Panc1 (cell line): ENCODE results near the gene GLIPR1.
"Not testable (repeated sequence)": the region's sequence is repeated elsewhere in the genome, so short reads cannot be mapped to it uniquely, and the experiment has no call there.

Experiments used
- POLR2AphosphoS5 ChIP-seq: IDR thresholded peaks from 2 replicates; pipeline ENCODE4 v1.6.1; 2012; ENCODE audit warnings: mild to moderate bottlenecking, low read depth, low read length, moderate library complexity
- SIN3A ChIP-seq: IDR thresholded peaks from 2 replicates; pipeline ENCODE4 v1.6.1; 2012; ENCODE audit warnings: low read depth, mild to moderate bottlenecking, low read length, moderate library complexity, borderline replicate concordance; ENCODE audit not compliant: insufficient read depth
- TCF7L2 ChIP-seq: IDR thresholded peaks from 2 replicates; pipeline ENCODE4 v1.6.1; 2011; ENCODE audit warnings: mild to moderate bottlenecking, low read depth, low read length, inconsistent platforms
- TF ChIP-seq, protein P1 (sequence below): fragments of 450-650 bp; IDR thresholded peaks from 2 replicates; pipeline ENCODE4 v1.5.1; 2017; ENCODE audit warnings: mild to moderate bottlenecking
- TF ChIP-seq, protein P2 (sequence below), 2 experiments: IDR thresholded peaks; 2 replicates each; pipeline ENCODE4 v1.6.1; 2011 to 2012; ENCODE audit warnings: low read depth in 2 of 2, control low read depth in 1 of 2, low read length in 1 of 2, mild to moderate bottlenecking in 1 of 2, moderate library complexity in 1 of 2; ENCODE audit not compliant: insufficient read depth in 1 of 2

DNA sequence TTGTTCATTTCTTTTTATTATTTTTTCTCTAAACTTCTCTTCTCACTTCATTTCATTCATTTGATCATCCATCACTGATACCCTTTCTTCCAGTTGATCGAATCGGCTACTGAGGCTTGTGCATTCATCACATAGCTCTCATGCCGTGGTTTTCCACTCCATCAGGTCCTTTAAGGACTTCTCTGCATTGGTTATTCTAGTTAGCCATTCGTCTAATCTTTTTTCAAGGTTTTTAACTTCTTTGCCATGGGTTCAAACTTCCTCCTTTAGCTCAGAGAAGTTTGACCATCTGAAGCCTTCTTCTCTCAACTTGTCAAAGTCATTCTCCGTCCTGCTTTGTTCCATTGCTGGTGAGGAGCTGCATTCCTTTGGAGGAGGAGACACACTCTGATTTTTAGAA lies 41.6 kb downstream of the GLIPR1 start:
- TF ChIP-seq, protein P1, sequence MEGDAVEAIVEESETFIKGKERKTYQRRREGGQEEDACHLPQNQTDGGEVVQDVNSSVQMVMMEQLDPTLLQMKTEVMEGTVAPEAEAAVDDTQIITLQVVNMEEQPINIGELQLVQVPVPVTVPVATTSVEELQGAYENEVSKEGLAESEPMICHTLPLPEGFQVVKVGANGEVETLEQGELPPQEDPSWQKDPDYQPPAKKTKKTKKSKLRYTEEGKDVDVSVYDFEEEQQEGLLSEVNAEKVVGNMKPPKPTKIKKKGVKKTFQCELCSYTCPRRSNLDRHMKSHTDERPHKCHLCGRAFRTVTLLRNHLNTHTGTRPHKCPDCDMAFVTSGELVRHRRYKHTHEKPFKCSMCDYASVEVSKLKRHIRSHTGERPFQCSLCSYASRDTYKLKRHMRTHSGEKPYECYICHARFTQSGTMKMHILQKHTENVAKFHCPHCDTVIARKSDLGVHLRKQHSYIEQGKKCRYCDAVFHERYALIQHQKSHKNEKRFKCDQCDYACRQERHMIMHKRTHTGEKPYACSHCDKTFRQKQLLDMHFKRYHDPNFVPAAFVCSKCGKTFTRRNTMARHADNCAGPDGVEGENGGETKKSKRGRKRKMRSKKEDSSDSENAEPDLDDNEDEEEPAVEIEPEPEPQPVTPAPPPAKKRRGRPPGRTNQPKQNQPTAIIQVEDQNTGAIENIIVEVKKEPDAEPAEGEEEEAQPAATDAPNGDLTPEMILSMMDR = not testable (repeated sequence)
- TF ChIP-seq, protein P2, sequence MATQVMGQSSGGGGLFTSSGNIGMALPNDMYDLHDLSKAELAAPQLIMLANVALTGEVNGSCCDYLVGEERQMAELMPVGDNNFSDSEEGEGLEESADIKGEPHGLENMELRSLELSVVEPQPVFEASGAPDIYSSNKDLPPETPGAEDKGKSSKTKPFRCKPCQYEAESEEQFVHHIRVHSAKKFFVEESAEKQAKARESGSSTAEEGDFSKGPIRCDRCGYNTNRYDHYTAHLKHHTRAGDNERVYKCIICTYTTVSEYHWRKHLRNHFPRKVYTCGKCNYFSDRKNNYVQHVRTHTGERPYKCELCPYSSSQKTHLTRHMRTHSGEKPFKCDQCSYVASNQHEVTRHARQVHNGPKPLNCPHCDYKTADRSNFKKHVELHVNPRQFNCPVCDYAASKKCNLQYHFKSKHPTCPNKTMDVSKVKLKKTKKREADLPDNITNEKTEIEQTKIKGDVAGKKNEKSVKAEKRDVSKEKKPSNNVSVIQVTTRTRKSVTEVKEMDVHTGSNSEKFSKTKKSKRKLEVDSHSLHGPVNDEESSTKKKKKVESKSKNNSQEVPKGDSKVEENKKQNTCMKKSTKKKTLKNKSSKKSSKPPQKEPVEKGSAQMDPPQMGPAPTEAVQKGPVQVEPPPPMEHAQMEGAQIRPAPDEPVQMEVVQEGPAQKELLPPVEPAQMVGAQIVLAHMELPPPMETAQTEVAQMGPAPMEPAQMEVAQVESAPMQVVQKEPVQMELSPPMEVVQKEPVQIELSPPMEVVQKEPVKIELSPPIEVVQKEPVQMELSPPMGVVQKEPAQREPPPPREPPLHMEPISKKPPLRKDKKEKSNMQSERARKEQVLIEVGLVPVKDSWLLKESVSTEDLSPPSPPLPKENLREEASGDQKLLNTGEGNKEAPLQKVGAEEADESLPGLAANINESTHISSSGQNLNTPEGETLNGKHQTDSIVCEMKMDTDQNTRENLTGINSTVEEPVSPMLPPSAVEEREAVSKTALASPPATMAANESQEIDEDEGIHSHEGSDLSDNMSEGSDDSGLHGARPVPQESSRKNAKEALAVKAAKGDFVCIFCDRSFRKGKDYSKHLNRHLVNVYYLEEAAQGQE (IDR thresholded peaks at IDR 0.05; ENCODE audit: insufficient read depth in 1 of 2, low read depth in 2 of 2, low read length in 1 of 2) = not testable (repeated sequence)
- TF ChIP-seq POLR2AphosphoS5, SIN3A, TCF7L2: not testable (repeated sequence)
